ENCODE data around the gene CD300E.
"Not testable (repeated sequence)": the region's sequence is repeated elsewhere in the genome, so short reads cannot be mapped to it uniquely, and the experiment has no call there.

Gene CD300E

GRCh38 chr17:74633326-74633725 lies 9.8 kb upstream of the CD300E start:
- no peak for DNase-seq

GRCh38 chr17:74632617-74633016 lies 9.1 kb upstream of the CD300E start:
- no peak for DNase-seq

GRCh38 chr17:74631468-74632450 lies 8.2 kb upstream of the CD300E start:
- DNase-seq = no peak

- not testable (repeated sequence) for DNase-seq
Measured at GRCh38 chr17:74630251-74630650, 6.7 kb upstream of the CD300E start.

- no peak for DNase-seq
Measured at GRCh38 chr17:74625661-74626060, 2.1 kb upstream of the CD300E start.

- DNase-seq = no peak
Measured at GRCh38 chr17:74624131-74624530, 593 bp upstream of the CD300E start.

- DNase-seq = no peak
Measured at GRCh38 chr17:74619077-74619673, 4.4 kb downstream of the CD300E start.

GRCh38 chr17:74618451-74618850 lies 5.1 kb downstream of the CD300E start:
- DNase-seq = no peak

- DNase-seq = no peak
Measured at GRCh38 chr17:74616696-74617095, 6.8 kb downstream of the CD300E start.

- DNase-seq = no peak
Measured at GRCh38 chr17:74612046-74612445, 11.5 kb downstream of the CD300E start.

GRCh38 chr17:74610108-74610507 lies 13.4 kb downstream of the CD300E start:
- no peak for DNase-seq

GRCh38 chr17:74608511-74608910 lies 15.0 kb downstream of the CD300E start:
- DNase-seq = no peak

- DNase-seq = no peak
Measured at GRCh38 chr17:74607221-74607620, 16.3 kb downstream of the CD300E start.

- no peak for DNase-seq
Measured at GRCh38 chr17:74606050-74606449, 17.5 kb downstream of the CD300E start.

GRCh38 chr17:74605361-74605760 lies 18.2 kb downstream of the CD300E start:
- no peak for DNase-seq

- no peak for DNase-seq
Measured at GRCh38 chr17:74604761-74605160, 18.8 kb downstream of the CD300E start.

- no peak for DNase-seq
Measured at GRCh38 chr17:74604200-74604599, 19.3 kb downstream of the CD300E start.

GRCh38 chr17:74603746-74604145 lies 19.8 kb downstream of the CD300E start:
- no peak for DNase-seq

GRCh38 chr17:74603037-74603635 lies 20.4 kb downstream of the CD300E start:
- DNase-seq = no peak

- peak; percentile 42 for DNase-seq
Measured at GRCh38 chr17:74601944-74602572, 21.5 kb downstream of the CD300E start.

GRCh38 chr17:74599448-74599939 lies 24.0 kb downstream of the CD300E start:
- DNase-seq = no peak

GRCh38 chr17:74599023-74599399 lies 24.5 kb downstream of the CD300E start:
- no peak for DNase-seq

- DNase-seq = no peak
Measured at GRCh38 chr17:74598346-74599022, 25.1 kb downstream of the CD300E start.

All from 8988T (cell line).